DOHH2 (cell line): ENCODE data around the gene TANC1.

ENCODE experiments used
- CTCF ChIP-seq: fragments of 200-600 bp; sonication (generic); IDR thresholded peaks from one replicate; pipeline ENCODE4 v1.5.1; 2014; ENCODE audit warnings: antibody characterized with exemption, mild to moderate bottlenecking, low read depth, low read length; ENCODE audit not compliant: poor library complexity, severe bottlenecking
- EZH2phosphoT487 ChIP-seq: fragments of 200-600 bp; sonication (generic); IDR thresholded peaks from 2 replicates; pipeline ENCODE4 v1.6.1; 2017; ENCODE audit warnings: borderline replicate concordance, mild to moderate bottlenecking, antibody characterized with exemption, low read length, moderate library complexity, mixed read lengths

GRCh38 chr2:159139216-159139933, 170.9 kb downstream of the TANC1 start:
- TF ChIP-seq CTCF (no peak), EZH2phosphoT487 (no peak)
